Left ventricle myocardium inferior (tissue), 1 donor: Measurements from ENCODE around the gene PKD1L1. TPM values are rescaled to one million over a fixed set of nuclear protein-coding genes. Genes with fewer than 3 reads are reported as not detected.

ENCODE experiments used
- DNase-seq: peaks from one replicate; pipeline ENCODE4 v3.0.0-alpha.2; 2020
- H3K27ac ChIP-seq: fragments of 200-600 bp; replicated peaks from 2 replicates; pipeline ENCODE4 v1.8.0; 2021
- H3K27me3 ChIP-seq: fragments of 200-600 bp; 2 replicates; pipeline ENCODE4 v1.8.0; 2021; ENCODE audit warnings: low read depth
- H3K36me3 ChIP-seq: fragments of 200-600 bp; 2 replicates; pipeline ENCODE4 v1.8.0; 2021
- H3K4me1 ChIP-seq: fragments of 200-600 bp; 2 replicates; pipeline ENCODE4 v1.8.0; 2021
- H3K4me3 ChIP-seq: fragments of 200-600 bp; 2 replicates; pipeline ENCODE4 v1.8.0; 2021; ENCODE audit warnings: mild to moderate bottlenecking, moderate library complexity
- H3K9me3 ChIP-seq: fragments of 200-600 bp; replicated peaks from 2 replicates; pipeline ENCODE4 v1.8.0; 2021
- intact Hi-C: fragments of 100-400 bp; cut with micrococcal nuclease; formaldehyde crosslinking; loops from one replicate; pipeline ENCODE4 v1.11.0; 2022
- total RNA-seq: library from RNA; stranded (reverse); fragmentation: NEBNext Ultra II Directional; extraction: Animal tissue kit (Norgen Biotek cat#: 25700); gene quantifications from one replicate; pipeline ENCODE4 v1.2.1, GENCODE V29; 2021
- TF ChIP-seq, protein P1 (sequence below): fragments of 200-600 bp; IDR thresholded peaks from 2 replicates; pipeline ENCODE4 v1.8.0; 2021; ENCODE audit warnings: antibody characterized with exemption, mild to moderate bottlenecking, borderline replicate concordance
- donor health status: DM: no; HTN: yes; CAD: no; lungs with severe emphysema.

The PKD1L1 gene
- total RNA-seq, 1 donor from 2014 or later = 1.5 TPM

DNA sequence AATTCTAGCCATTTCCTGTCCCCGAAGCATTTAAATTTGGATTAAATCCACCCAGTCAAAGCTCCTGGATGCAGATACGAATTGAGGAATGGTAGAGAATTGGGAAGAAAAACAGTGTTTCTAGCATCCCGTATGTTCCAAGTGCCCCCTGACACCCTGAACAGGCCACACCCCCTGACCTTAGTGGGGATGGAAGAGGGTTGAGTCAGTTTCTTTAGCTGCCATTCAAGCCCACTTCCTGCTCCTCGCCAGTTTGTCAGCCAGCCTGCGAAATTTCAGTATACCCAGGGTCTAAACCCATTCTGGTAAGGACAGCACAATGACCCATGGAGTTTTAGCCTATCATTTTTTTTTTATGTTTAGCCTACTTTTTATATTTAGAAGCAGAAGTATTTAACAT, 101.1 kb downstream of the PKD1L1 start:
- no peak for DNase-seq
- H3K9me3 ChIP-seq = no peaks in the 10 kb centered on the region
- intact Hi-C loops = no loop called here
- H3K27me3 ChIP-seq = no peaks in the 10 kb centered on the region
- no peak overlapping the region for H3K4me3 ChIP-seq
- no peak overlapping the region for H3K27ac ChIP-seq
- peaks cover 28% of the 10 kb centered on the region for H3K4me1 ChIP-seq
- TF ChIP-seq, protein P1, sequence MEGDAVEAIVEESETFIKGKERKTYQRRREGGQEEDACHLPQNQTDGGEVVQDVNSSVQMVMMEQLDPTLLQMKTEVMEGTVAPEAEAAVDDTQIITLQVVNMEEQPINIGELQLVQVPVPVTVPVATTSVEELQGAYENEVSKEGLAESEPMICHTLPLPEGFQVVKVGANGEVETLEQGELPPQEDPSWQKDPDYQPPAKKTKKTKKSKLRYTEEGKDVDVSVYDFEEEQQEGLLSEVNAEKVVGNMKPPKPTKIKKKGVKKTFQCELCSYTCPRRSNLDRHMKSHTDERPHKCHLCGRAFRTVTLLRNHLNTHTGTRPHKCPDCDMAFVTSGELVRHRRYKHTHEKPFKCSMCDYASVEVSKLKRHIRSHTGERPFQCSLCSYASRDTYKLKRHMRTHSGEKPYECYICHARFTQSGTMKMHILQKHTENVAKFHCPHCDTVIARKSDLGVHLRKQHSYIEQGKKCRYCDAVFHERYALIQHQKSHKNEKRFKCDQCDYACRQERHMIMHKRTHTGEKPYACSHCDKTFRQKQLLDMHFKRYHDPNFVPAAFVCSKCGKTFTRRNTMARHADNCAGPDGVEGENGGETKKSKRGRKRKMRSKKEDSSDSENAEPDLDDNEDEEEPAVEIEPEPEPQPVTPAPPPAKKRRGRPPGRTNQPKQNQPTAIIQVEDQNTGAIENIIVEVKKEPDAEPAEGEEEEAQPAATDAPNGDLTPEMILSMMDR = no peak
- no peaks in the 10 kb centered on the region for H3K36me3 ChIP-seq

DNA sequence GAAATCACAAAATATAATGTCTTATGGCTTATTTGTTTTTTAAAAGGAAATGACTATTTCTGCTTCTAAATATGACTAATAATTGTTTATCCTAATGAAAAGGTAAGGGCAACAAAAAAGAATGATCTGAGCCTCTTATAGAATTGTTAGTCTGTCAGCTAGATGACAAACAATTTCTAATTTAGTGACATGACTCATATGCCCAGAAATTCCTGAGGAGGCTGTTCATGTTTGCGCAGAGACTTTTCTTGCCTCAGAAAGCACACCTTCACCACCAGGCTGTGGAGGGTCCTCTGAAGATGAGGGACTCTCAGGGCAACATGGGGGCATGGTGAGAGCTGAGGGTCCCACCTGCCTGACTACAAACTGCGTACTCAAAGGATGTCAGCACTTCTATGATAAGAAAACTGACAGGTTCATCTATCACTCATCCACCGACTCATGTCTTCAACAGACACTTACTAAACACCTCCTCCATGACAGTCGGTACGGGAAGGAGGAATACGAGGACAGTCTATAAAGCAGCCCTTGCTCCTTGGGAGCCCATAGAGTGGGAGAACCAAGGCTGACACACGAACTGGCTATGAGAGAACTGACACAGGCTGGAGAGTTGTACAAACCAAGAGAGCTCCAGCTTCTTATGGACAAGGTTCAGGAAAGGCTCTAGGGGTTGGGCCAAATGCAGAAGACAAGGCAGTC, 102.0 kb downstream of the PKD1L1 start:
- intact Hi-C loops = no loop called here
- peak overlapping the region; percentile 1 for H3K27ac ChIP-seq
- no peak overlapping the region for H3K4me3 ChIP-seq
- TF ChIP-seq, protein P1 = no peak
- H3K27me3 ChIP-seq = no peaks in the 10 kb centered on the region
- no peaks in the 10 kb centered on the region for H3K36me3 ChIP-seq
- H3K9me3 ChIP-seq = no peaks in the 10 kb centered on the region
- no peak for DNase-seq
- H3K4me1 ChIP-seq = peaks cover 28% of the 10 kb centered on the region

DNA sequence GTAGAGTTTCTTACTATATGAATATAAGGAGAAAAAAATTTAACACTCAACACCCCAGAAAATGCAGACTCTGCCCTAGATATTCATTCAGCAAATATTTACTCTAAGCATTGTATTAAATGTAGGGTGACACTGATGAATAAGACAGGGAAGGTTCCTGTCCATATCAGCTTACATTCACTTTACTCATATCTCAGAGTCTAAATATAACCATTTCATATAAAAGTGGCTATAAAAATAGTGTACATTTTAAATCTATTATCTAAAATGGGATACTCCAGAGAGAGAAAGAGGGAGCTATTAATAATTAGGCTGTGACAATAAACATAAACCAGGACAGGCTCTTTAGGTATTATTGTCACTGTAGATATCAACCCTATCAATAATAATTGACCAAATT, 104.0 kb downstream of the PKD1L1 start:
- no peak overlapping the region for H3K27ac ChIP-seq
- no peak for DNase-seq
- no peaks in the 10 kb centered on the region for H3K27me3 ChIP-seq
- intact Hi-C loops = no loop called here
- no peaks in the 10 kb centered on the region for H3K36me3 ChIP-seq
- TF ChIP-seq, protein P1 = no peak
- H3K9me3 ChIP-seq = no peaks in the 10 kb centered on the region
- no peak overlapping the region for H3K4me3 ChIP-seq
- H3K4me1 ChIP-seq = peaks cover 32% of the 10 kb centered on the region

DNA sequence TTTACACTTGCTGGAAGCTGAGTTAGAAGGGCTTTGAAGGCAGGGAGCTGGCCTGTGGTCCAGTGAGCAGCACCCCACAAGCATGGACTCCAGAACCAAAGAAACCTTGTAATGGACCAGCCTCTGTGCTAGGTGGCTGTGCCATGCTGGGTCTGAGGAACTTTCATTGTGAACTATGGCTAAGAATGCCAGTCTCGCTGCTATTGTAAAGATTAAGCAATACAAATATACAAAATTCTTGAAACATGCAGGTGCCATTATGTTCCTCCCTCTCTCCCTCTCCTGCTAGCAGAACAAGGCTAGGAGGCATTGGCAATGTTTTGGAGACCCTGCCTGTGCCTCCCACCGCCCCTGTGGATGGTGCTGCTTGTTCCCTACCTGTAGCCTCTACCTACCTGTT, 105.0 kb downstream of the PKD1L1 start:
- Histone ChIP-seq H3K4me3 (no peak overlapping the region), H3K27ac (no peak overlapping the region), H3K27me3 (no peaks in the 10 kb centered on the region), H3K9me3 (no peaks in the 10 kb centered on the region), H3K36me3 (no peaks in the 10 kb centered on the region), H3K4me1 (peaks cover 32% of the 10 kb centered on the region)
- DNase-seq = no peak
- TF ChIP-seq, protein P1 = no peak
- intact Hi-C loops = no loop called here

DNA sequence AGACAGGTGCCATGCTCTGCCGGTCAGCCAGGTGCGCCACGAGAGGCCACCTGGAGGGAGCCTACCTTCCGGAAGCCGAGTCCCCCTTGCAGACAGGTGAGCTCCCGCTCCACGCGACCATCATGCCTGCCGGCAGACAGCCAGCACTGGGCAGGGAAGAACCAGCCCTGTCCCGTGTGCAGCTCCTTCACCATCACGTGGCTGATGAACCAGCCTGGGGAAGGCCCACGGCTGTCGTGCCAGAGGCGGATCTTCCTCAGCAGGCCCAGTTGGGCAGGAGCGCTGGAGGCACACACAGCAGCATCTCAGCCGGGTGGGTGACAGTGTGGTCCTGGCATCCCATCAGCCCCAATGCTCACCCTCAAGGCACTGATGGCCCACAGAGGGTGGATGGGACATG, 108.9 kb downstream of the PKD1L1 start:
- no peaks in the 10 kb centered on the region for H3K36me3 ChIP-seq
- no peak overlapping the region for H3K4me3 ChIP-seq
- no peaks in the 10 kb centered on the region for H3K27me3 ChIP-seq
- intact Hi-C loops = no loop called here
- no peak overlapping the region for H3K27ac ChIP-seq
- no peaks in the 10 kb centered on the region for H3K9me3 ChIP-seq
- DNase-seq = no peak
- H3K4me1 ChIP-seq = peaks cover 12% of the 10 kb centered on the region
- TF ChIP-seq, protein P1 = no peak
